ENCODE measurements around the gene PGAP3.
A peak's percentile ranks its signal among the peaks of the same experiment; 100 is the strongest.

Gene PGAP3

DNA sequence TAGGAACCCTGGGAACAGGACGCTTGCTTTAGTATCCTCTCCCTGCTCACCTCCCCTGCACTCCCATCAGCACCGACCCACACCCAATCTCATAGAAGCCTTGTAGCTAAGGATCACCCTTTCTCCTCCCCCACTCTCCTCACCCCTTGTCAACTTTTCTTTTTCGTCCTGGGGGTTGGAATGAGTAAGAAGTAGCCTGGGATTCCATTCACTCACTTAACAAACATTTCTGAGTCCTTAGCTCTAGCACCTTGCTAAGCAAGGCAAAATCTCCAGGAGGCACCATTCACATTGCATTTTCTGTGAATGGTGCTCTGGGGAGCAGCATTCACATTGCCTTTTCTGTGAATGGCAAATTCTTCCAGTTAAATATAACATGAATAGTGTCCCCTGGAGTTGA, 1.1 kb upstream of the PGAP3 start:
- no peak for DNase-seq (ENCODE audit: low read depth, low spot score)
- no peak for TF ChIP-seq CTCF (IDR thresholded peaks at IDR 0.05; ENCODE audit: insufficient read depth, low read length, missing control alignments)
- CTCF ChIA-PET = interaction anchor here (0.9 to 3.1 kb wide), 4 partner anchors 11 to 67 kb away, joined by 3 to 18 read pairs (median 10); partner anchors contain the start of gene ERBB2
- POLR2A ChIA-PET = interaction anchor here (2.9 kb wide), 1 partner anchor 11 kb away, joined by 27 read pairs; the partner anchor contains the start of gene ERBB2
- H3K4me3 ChIP-seq (ENCODE audit: low read depth, low read length) = peak overlapping the region; percentile 76

DNA sequence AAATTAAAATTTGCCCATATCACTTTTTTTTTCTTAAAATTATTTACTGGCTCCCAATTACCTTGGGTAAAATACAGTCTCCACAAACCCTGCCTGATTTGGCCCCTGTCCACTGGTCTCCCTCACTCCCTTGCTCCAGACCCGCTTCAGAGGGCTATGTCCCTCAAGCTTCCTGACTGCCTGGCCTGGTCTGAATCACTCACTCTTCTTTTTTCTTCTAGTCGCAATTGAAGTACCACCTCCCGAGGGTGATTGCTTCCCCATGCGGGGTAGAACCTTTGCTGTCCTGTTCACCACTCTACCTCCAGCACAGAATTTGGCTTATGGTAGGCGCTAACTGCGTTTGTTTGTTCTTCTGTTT, 598 bp upstream of the PGAP3 start:
- POLR2A ChIA-PET = interaction anchor here (0.8 to 2.9 kb wide), 5 partner anchors 10 to 60 kb away, joined by 4 to 27 read pairs (median 4); partner anchors contain the start of genes ERBB2 and MIEN1
- peak overlapping the region; percentile 76 for H3K4me3 ChIP-seq (ENCODE audit: low read depth, low read length)
- CTCF ChIA-PET = interaction anchor here (1.2 to 3.1 kb wide), 6 partner anchors 11 to 66 kb away, joined by 4 to 18 read pairs (median 6); partner anchors contain the start of gene ERBB2
- no peak for TF ChIP-seq CTCF (IDR thresholded peaks at IDR 0.05; ENCODE audit: insufficient read depth, low read length, missing control alignments)
- DNase-seq (ENCODE audit: low read depth, low spot score) = no peak

GRCh38 chr17:39687101-39687545, 734 bp downstream of the PGAP3 start:
- H3K4me3 ChIP-seq (ENCODE audit: low read depth, low read length) = peak overlapping the region; percentile 76
- POLR2A ChIA-PET = interaction anchor here (1.3 kb wide), 1 partner anchor 59 kb away, joined by 4 read pairs; no protein-coding TSS in a partner anchor
- CTCF ChIA-PET = interaction anchor here (0.7 to 3.1 kb wide), 6 partner anchors 16 to 65 kb away, joined by 3 to 18 read pairs (median 6); partner anchors contain the start of gene PNMT
- TF ChIP-seq CTCF (IDR thresholded peaks at IDR 0.05; ENCODE audit: insufficient read depth, low read length, missing control alignments) = no peak
- DNase-seq (ENCODE audit: low read depth, low spot score) = no peak

- no peak overlapping the region for H3K4me3 ChIP-seq (ENCODE audit: low read depth, low read length)
- no peak for TF ChIP-seq CTCF (IDR thresholded peaks at IDR 0.05; ENCODE audit: insufficient read depth, low read length, missing control alignments)
- ChIA-PET POLR2A (no interaction called here), CTCF (interaction anchor here (1.1 to 2.2 kb wide), 3 partner anchors 9 to 63 kb away, joined by 4 to 8 read pairs (median 4); partner anchors contain the start of gene PNMT)
- DNase-seq (ENCODE audit: low read depth, low spot score) = no peak
Measured at GRCh38 chr17:39684369-39685192, 3.3 kb downstream of the PGAP3 start.

GRCh38 chr17:39683295-39683939, 4.4 kb downstream of the PGAP3 start:
- TF ChIP-seq CTCF (IDR thresholded peaks at IDR 0.05; ENCODE audit: insufficient read depth, low read length, missing control alignments) = no peak
- ChIA-PET CTCF (interaction anchor here (1.0 to 2.4 kb wide), 4 partner anchors 12 to 63 kb away, joined by 4 to 10 read pairs (median 6); partner anchors contain the start of gene PNMT), POLR2A (no interaction called here)
- no peak for DNase-seq (ENCODE audit: low read depth, low spot score)
- no peak overlapping the region for H3K4me3 ChIP-seq (ENCODE audit: low read depth, low read length)
